ENCODE measurements around the gene CALHM1. TPM values are rescaled to one million over a fixed set of nuclear protein-coding genes. Genes with fewer than 3 reads are reported as not detected.

CALHM1 gene
- total and polyA plus RNA-seq, 2 of the 13 experiments (the other 11 are each of a cell fraction or from before 2014, with no cell fraction given) = 0.04 TPM; not detected in 1

- TF ChIP-seq NFYB (CRISPR knock-in tag; IDR thresholded peaks at IDR 0.05) (no peak), ZFP41 (CRISPR knock-in tag; IDR thresholded peaks at IDR 0.05; ENCODE audit: borderline replicate concordance) (no peak), ELF1 (CRISPR knock-in tag; IDR thresholded peaks at IDR 0.05) (no peak), REST (IDR thresholded peaks at IDR 0.05; ENCODE audit: borderline replicate concordance in 1 of 2, low read depth in 1 of 2, low read length in 2 of 2) (no peak; a peak in 1 of 4 replicates), ZNF446 (CRISPR knock-in tag; IDR thresholded peaks at IDR 0.05) (no peak), TARDBP (CRISPR knock-in tag; IDR thresholded peaks at IDR 0.05) (peak; percentile 51; the same call in 1 of the 2 replicates), EHMT2 (IDR thresholded peaks at IDR 0.05; ENCODE audit: borderline replicate concordance, low read depth, low read length) (no peak), MAF1 (CRISPR knock-in tag; IDR thresholded peaks at IDR 0.05; ENCODE audit: borderline replicate concordance) (no peak), ZNF280D (CRISPR knock-in tag; IDR thresholded peaks at IDR 0.05) (no peak), TCF7 (IDR thresholded peaks at IDR 0.05; ENCODE audit: low read depth) (peak; percentile 41; the same call in 1 of the 2 replicates), ZBTB39 (CRISPR knock-in tag; IDR thresholded peaks at IDR 0.05) (no peak), PAWR (CRISPR knock-in tag; IDR thresholded peaks at IDR 0.05; ENCODE audit: borderline replicate concordance) (no peak)
Observed at GRCh38 chr10:103504181-103504783, 45.6 kb upstream of the CALHM1 start (continued).

Measured in HepG2 (cell line).